HG03432 (cell line): ENCODE measurements around the gene MARCHF3.
"Not testable (repeated sequence)": the region's sequence is repeated elsewhere in the genome, so short reads cannot be mapped to it uniquely, and the experiment has no call there.

Source experiments
- ATAC-seq: cut with Tn5 transposase; IDR thresholded peaks from one replicate; pipeline ENCODE4 v1.9.1; 2021; ENCODE audit warnings: mild to moderate bottlenecking, moderate library complexity; ENCODE audit not compliant: unreplicated experiment

The MARCHF3 gene

DNA sequence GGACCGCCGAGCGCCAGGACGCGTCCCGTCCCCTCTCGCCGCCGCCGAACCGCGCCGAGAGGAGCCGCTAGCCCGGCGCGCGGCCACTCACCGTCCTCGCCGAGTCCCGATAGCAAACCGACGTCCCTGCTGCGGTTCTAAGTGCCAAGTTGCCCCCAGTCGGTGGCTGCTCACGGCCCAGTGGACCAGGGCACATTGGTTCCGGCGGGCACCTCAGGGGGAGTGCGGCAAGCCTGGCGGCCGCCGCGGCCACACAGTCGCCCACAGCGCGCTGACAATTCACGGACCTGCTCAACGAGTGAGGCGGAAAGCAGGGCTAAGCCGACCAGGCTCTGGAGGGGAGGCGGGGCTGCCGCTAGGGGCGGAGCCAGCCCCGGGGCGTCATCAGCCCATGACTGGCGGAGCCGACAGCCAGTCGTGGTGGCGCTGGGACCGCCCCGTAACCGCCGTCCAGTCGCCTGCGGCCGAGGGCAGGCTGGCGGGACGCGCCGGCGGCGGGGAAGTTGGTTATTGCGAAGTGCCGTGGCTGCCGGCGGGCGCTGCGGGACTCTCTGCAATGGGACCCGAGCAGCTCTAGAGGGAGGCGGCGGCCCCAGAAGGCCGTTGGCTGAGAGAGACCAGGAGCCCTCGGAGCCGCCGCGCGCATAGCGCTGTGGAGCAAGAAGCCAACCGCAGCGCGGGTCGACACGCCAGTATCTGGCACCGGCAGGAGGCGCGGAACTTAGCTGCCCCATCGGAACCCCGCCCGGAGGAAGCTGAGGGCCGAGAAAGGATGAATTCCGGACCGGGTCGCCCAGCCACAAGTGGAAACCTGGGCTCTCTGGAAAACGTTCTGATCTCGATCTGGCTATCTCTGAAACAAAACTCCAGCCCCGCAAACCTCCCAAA, at the start of gene MARCHF3:
TSS of gene MARCHF3 (minus strand) at position 300 of the 888 bp plus-strand sequence. CDS start 112,387 bp downstream, outside the sequence.
- peak; percentile 96 for ATAC-seq

- ATAC-seq, result no peak
Measured at GRCh38 chr5:127079994-127080491, 49.7 kb upstream of the MARCHF3 start.

GRCh38 chr5:127077366-127077765, 47.0 kb upstream of the MARCHF3 start:
- no peak for ATAC-seq

DNA sequence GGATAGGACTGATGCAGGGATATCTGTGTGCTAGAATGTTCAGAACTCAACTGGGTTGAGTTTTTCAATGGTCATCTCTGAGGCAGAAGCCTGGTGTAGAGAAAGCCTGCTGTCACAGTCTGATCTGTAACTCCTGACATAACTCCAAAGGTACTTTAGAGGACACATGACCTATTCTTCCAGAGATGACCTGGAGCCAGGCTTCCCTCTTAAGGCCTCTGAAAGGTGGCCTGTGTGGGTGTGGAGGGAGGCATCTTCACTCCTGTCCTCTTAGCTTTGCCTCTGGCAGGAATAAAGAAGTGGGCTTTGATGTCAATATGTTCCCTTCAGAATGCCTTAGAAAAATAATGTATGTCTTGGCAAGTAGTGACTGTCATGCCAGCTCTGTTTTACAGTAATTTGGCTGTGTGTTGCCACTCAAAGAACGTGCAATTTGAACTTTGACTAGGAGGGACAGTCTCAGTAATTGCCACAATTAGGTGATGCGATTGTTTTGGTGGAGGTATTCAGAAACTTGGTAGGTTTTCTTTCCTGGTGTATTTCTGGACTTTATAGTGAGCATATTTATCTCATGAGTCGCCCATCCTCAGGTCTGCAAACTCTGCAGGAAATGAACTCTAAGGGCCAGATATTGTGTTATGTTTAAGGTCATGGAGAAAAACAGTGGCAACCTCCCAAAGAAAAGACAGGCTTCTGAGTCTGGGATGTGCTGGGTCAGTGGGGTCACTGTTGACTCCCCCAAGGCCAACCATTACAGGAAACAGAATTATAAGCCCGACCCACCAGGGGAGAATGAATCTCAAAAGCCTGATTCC, 46.2 kb upstream of the MARCHF3 start:
- no peak for ATAC-seq

DNA sequence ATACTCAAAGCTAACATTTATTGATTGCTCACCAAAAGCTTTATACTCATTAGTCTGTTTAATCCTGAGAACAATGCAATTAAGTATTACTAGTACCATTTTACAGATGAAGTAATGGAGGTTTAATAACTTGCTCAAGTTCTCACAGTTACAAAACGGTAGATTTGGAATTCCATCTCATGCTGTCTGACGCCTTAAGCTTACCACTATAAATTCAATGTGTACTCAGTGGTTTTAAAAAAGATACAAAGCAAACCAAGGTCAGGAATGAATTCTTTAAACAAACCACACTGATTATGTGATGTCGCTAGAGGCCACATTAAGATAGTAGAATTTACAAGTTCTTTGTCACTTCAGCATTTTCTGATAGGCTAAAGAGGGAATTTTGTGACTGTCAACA, 44.1 kb upstream of the MARCHF3 start:
- ATAC-seq, result no peak

- peak; percentile 98 for ATAC-seq
Measured at GRCh38 chr5:127072861-127073846, 42.8 kb upstream of the MARCHF3 start, which contains the start of gene C5orf63. C5orf63 (minus strand) TSS chr5:127073502; CDS start chr5:127058995, 14,507 bp downstream.

- no peak for ATAC-seq
Measured at GRCh38 chr5:127070243-127070642, 39.9 kb upstream of the MARCHF3 start.

DNA sequence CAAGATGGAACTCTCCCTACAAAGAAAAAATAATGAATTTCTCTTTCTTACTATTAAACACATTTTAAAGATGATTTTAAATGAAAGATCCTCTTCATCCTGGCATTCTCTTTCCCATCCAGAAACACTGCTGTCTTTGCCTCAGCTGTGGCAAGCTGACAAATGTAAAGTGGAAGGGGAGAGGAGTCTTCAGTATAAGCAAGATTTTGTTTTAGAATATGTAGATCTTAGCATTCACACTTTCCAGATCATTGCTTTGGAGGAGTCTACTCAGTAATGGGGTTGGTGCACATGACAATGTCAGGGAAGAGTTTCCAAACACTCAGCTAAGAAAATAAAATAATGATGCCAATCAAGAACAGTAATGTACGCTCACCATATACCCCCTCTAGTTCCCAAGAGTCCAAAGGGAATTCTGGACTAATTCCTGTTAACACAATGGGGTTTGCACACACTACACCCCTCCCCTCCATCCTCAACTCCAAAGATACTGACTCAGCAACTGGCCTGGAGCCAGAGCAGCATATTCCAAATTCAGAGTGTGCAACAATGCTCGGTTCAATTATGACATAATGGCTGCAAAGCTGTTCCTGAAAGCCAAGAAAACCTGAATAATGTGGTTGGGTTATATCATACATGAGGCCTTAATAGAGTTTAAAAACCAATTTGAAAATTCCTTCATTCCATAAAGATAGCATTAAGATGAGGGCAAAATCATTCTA, 38.3 kb upstream of the MARCHF3 start:
- ATAC-seq, result no peak

DNA sequence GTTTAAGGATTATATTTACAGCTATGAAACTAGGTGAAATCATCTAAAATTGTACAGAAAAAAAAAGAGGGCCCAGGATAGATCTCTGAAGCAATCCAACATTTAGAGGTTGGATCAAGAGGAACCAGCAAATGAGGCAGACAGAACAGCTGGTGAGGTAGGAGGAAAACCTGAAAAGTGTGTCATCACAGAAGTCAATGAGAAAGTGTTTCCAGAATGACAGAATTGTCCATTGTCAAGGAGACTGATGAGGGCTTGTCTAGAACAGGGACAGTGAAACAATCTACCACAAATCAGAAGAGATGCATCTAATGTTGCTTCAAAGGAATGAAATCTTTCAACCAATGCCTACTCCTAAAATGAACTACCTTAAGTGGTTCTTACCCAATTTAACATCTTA, 36.4 kb upstream of the MARCHF3 start:
- no peak for ATAC-seq

DNA sequence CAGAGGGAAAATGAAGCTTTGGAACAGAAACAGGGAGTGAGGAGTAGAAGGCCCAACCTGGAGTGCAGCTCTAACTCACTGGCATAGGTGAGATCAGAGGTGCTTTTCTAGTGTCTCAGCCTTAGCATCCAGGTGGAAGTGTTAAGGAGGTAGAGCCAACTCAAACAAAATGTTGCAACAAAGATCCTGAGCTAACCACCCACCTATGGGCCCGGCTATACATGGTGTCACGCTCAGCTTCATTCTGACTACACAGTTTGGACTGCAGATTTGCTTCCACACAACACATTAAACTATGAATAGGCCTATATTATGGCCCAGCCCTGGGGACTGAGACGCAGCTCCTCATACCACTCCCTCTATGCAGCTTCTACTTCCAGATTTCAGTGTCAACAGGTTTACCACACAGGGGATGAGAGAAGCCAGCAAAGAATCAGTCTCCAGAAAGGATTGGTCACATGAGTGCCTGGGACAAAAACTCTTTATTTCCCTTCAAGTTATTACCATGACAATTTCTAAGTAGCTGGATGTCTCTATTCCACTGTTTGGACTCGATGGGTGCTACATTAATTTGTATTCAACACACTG, 34.0 kb upstream of the MARCHF3 start:
- ATAC-seq, result no peak

DNA sequence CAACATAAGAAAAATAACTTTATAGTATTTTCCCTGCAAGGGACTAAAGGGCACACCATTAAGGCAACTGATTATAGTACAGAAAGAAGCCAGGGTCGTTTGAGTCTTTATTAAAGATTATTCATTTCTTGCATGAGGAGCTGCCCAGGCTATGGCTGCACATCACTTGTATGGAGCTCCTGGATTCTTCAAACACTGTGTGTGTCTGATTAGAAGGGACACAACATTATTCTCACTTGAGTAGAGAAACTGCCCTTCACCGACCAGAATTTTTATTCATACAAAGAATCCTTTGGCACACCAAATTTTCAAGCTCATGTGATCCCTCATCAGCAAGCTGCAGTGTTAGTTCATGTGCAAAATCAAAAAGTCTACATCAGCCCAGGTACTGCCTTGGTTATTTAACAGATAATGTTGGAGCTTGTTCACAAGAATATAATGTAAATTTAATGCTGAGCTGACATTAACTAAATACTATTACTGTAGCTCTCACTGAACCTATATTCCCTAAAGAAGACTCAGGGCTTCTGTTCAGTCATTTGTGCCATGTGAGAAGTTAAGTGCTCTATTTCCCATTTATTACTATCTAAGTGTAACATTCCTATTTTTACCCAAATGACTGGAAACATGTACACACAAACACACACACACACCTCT, 33.0 kb upstream of the MARCHF3 start:
- ATAC-seq, result no peak

DNA sequence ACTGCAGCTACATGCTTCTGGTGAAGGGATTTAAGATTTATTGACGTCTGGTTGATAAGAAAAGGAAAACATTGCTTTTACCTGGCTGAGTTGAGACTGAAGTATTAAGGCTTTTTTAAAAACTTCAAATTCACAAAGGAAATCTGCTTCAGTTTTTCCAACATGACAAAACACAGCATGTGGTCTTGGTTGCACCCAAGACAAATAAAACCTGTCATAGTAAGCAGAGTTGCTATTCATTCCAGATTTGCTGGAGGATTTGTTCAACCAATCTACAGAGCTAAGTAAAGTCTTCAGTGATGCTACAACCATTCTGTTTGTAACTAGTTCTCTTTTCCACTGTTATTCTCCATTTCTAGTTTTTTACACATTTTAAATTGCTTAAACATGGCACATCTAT, 31.6 kb upstream of the MARCHF3 start:
- no peak for ATAC-seq

DNA sequence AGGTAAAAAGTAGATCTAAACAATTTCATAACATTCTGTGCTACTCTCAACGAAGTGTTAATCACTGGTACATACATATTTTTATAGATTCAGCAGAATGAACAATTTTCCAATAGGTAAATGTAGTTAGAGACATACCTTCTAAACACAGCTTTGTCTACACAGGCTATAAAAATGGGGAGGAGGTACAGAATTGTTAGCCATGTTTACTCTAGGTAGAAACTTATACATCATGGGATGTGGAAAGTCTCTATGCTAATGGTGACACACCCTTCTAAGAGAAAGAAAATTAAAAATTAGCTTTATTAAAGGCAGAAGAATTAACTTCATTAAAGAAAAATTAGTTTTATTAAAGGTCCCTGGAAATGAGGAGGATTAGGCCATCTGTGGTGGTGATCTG, 31.2 kb upstream of the MARCHF3 start:
- ATAC-seq, result no peak

- ATAC-seq, result no peak
Measured at GRCh38 chr5:127060470-127060985, 30.2 kb upstream of the MARCHF3 start.

- no peak for ATAC-seq
Measured at GRCh38 chr5:127056896-127057295, 26.5 kb upstream of the MARCHF3 start.

- ATAC-seq, result no peak
Measured at GRCh38 chr5:127055880-127056653, 25.7 kb upstream of the MARCHF3 start.

- ATAC-seq, result not testable (repeated sequence)
Measured at GRCh38 chr5:127053551-127053950, 23.2 kb upstream of the MARCHF3 start.

DNA sequence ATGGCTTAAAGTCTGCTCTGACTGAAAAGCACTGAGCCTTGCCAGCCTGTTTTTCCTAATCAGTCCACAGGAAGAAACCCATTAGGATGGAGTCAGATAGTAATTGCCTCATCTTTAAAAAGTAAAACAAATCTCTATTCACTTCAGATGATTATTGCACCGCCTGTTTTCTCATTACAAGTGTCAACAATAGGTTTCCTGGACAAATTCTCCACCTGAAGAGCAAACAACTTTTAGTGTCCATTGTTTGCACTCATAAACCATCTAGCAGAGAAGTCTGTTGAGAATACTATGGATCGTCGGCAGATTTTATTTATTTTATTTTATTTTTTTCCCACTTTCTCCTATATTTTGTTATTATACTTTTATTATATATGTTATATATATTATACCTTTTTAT, 22.7 kb upstream of the MARCHF3 start:
- ATAC-seq, result no peak
